ENCODE results near the gene SGK1.

The SGK1 gene

GRCh38 chr6:134358320-134358719, 40.4 kb upstream of the SGK1 start:
- Histone ChIP-seq H3K9ac (ENCODE audit: low read length) (no peak overlapping the region), H3K79me1 (ENCODE audit: low read length) (no peaks in the 10 kb centered on the region), H3K23ac (ENCODE audit: low read length) (no peak overlapping the region), H3K36me3 (ENCODE audit: control insufficient read depth in 1 of 2, insufficient read depth in 2 of 2, low read length in 2 of 2) (no peaks in the 10 kb centered on the region), H3K4me2 (ENCODE audit: low read length) (no peak overlapping the region), H3K4me3 (ENCODE audit: low read depth, low read length) (no peak overlapping the region), H4K12ac (ENCODE audit: low read depth, low read length) (no peak overlapping the region), H4K8ac (ENCODE audit: low read depth, low read length) (no peak overlapping the region), H4K91ac (ENCODE audit: low read depth, low read length) (no peak overlapping the region), H3K4me1 (ENCODE audit: control insufficient read depth in 1 of 2, insufficient read depth in 2 of 2, low read length in 2 of 2) (no peaks in the 10 kb centered on the region), H3K4ac (ENCODE audit: low read depth, low read length) (no peak overlapping the region), H3K18ac (ENCODE audit: low read length) (no peak overlapping the region), H3K27ac (ENCODE audit: low read depth, low read length) (peak overlapping the region; percentile 2), H2AK5ac (ENCODE audit: low read length) (no peak overlapping the region), H2BK5ac (ENCODE audit: low read depth, low read length, poor library complexity) (no peak overlapping the region), H3K79me2 (ENCODE audit: control insufficient read depth, insufficient read depth, low read length, poor library complexity) (no peaks in the 10 kb centered on the region), H3K9me3 (ENCODE audit: insufficient read depth, low read depth, low read length) (no peaks in the 10 kb centered on the region), H2BK12ac (ENCODE audit: low read length) (no peak overlapping the region), H3K27me3 (ENCODE audit: insufficient read depth, low read length) (no peaks in the 10 kb centered on the region), H2BK120ac (ENCODE audit: insufficient read depth, low read length, poor library complexity) (no peak overlapping the region), H3K14ac (ENCODE audit: low read length) (no peak overlapping the region), H2AFZ (ENCODE audit: insufficient read depth, low read length, poor library complexity) (no peak overlapping the region)
- WGBS (ENCODE audit: extremely low coverage, insufficient coverage, insufficient read length): no CpG with 5 or more reads among the region's 4 CpGs
- DNase-seq: peak; percentile 94 to 98

DNA sequence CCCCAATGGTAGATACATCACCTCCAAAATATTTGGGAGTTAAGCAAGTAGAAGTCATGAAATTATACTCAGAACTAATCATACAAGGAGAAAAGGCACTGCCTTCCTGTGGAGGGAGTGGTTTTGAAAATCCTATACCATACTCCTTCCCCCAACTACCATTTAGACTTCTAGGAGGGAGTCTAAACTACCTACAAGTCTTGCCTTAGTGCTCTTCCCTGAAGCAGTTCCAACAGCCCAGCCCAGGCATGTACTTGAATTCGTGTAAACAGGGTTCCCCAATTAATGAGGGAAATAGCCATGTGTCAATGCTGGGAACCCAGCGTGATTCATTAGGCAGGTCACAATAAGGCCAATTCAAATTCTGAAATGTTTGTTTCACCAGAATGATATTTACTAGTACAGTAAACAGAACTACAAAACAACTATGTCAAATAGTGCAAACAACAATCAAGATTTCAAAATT, 39.1 kb upstream of the SGK1 start:
- WGBS (ENCODE audit: extremely low coverage, insufficient coverage, insufficient read length): no CpG with 5 or more reads among the region's 2 CpGs
- no peak overlapping the region for H3K27ac ChIP-seq (ENCODE audit: low read depth, low read length)
- no peak overlapping the region for H4K12ac ChIP-seq (ENCODE audit: low read depth, low read length)
- no peak overlapping the region for H4K8ac ChIP-seq (ENCODE audit: low read depth, low read length)
- no peak overlapping the region for H3K4ac ChIP-seq (ENCODE audit: low read depth, low read length)
- no peak for DNase-seq
- no peak overlapping the region for H2BK5ac ChIP-seq (ENCODE audit: low read depth, low read length, poor library complexity)
- no peak overlapping the region for H3K23ac ChIP-seq (ENCODE audit: low read length)
- no peak overlapping the region for H3K4me2 ChIP-seq (ENCODE audit: low read length)
- H3K14ac ChIP-seq (ENCODE audit: low read length): no peak overlapping the region
- H2AFZ ChIP-seq (ENCODE audit: insufficient read depth, low read length, poor library complexity): no peak overlapping the region
- H2AK5ac ChIP-seq (ENCODE audit: low read length): no peak overlapping the region
- peaks cover 2% of the 10 kb centered on the region in 2 experiments for H3K4me1 ChIP-seq (ENCODE audit: control insufficient read depth in 1 of 2, insufficient read depth in 2 of 2, low read length in 2 of 2)
- no peak overlapping the region for H4K91ac ChIP-seq (ENCODE audit: low read depth, low read length)
- H3K36me3 ChIP-seq (ENCODE audit: control insufficient read depth in 1 of 2, insufficient read depth in 2 of 2, low read length in 2 of 2): no peaks in the 10 kb centered on the region
- no peaks in the 10 kb centered on the region for H3K27me3 ChIP-seq (ENCODE audit: insufficient read depth, low read length)
- H3K79me2 ChIP-seq (ENCODE audit: control insufficient read depth, insufficient read depth, low read length, poor library complexity): no peaks in the 10 kb centered on the region
- no peak overlapping the region for H2BK120ac ChIP-seq (ENCODE audit: insufficient read depth, low read length, poor library complexity)
- H3K18ac ChIP-seq (ENCODE audit: low read length): no peak overlapping the region
- no peaks in the 10 kb centered on the region for H3K9me3 ChIP-seq (ENCODE audit: insufficient read depth, low read depth, low read length)
- no peak overlapping the region for H3K4me3 ChIP-seq (ENCODE audit: low read depth, low read length)
- H3K9ac ChIP-seq (ENCODE audit: low read length): no peak overlapping the region
- H2BK12ac ChIP-seq (ENCODE audit: low read length): no peak overlapping the region
- no peaks in the 10 kb centered on the region for H3K79me1 ChIP-seq (ENCODE audit: low read length)

DNA sequence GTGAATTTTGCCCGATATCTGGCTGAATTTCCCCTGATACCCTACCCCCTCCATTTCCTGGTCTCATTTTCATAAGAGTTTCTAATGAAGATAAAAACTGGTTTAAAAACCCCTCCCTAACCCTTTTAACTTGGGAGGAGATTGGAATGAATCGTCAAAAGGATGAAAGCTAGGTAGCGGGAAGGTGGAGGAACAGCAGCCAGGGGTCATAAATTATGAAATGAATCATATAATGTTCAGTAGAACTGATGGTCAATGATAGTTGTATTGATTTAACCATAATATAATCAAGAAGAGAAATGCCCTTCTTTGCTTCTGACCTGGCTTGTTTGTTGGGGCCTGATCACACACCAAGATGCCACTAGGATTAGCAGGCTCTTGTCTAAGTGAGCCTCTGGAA, 38.5 kb upstream of the SGK1 start:
- H4K12ac ChIP-seq (ENCODE audit: low read depth, low read length): no peak overlapping the region
- no peak overlapping the region for H4K8ac ChIP-seq (ENCODE audit: low read depth, low read length)
- H3K27me3 ChIP-seq (ENCODE audit: insufficient read depth, low read length): no peaks in the 10 kb centered on the region
- H3K4me2 ChIP-seq (ENCODE audit: low read length): no peak overlapping the region
- H3K4ac ChIP-seq (ENCODE audit: low read depth, low read length): no peak overlapping the region
- no peak overlapping the region for H3K14ac ChIP-seq (ENCODE audit: low read length)
- peaks cover 4% of the 10 kb centered on the region in 2 experiments for H3K4me1 ChIP-seq (ENCODE audit: control insufficient read depth in 1 of 2, insufficient read depth in 2 of 2, low read length in 2 of 2)
- no peak overlapping the region for H4K91ac ChIP-seq (ENCODE audit: low read depth, low read length)
- H3K9me3 ChIP-seq (ENCODE audit: insufficient read depth, low read depth, low read length): no peaks in the 10 kb centered on the region
- H2BK5ac ChIP-seq (ENCODE audit: low read depth, low read length, poor library complexity): no peak overlapping the region
- no peak overlapping the region for H3K9ac ChIP-seq (ENCODE audit: low read length)
- no peak overlapping the region for H3K4me3 ChIP-seq (ENCODE audit: low read depth, low read length)
- H3K18ac ChIP-seq (ENCODE audit: low read length): no peak overlapping the region
- H3K27ac ChIP-seq (ENCODE audit: low read depth, low read length): no peak overlapping the region
- H3K36me3 ChIP-seq (ENCODE audit: control insufficient read depth in 1 of 2, insufficient read depth in 2 of 2, low read length in 2 of 2): no peaks in the 10 kb centered on the region
- no peaks in the 10 kb centered on the region for H3K79me1 ChIP-seq (ENCODE audit: low read length)
- no peak overlapping the region for H3K23ac ChIP-seq (ENCODE audit: low read length)
- H2BK120ac ChIP-seq (ENCODE audit: insufficient read depth, low read length, poor library complexity): no peak overlapping the region
- DNase-seq: no peak
- no CpG with 5 or more reads among the region's 3 CpGs for WGBS (ENCODE audit: extremely low coverage, insufficient coverage, insufficient read length)
- no peak overlapping the region for H2AK5ac ChIP-seq (ENCODE audit: low read length)
- no peak overlapping the region for H2AFZ ChIP-seq (ENCODE audit: insufficient read depth, low read length, poor library complexity)
- no peak overlapping the region for H2BK12ac ChIP-seq (ENCODE audit: low read length)
- H3K79me2 ChIP-seq (ENCODE audit: control insufficient read depth, insufficient read depth, low read length, poor library complexity): no peaks in the 10 kb centered on the region

DNA sequence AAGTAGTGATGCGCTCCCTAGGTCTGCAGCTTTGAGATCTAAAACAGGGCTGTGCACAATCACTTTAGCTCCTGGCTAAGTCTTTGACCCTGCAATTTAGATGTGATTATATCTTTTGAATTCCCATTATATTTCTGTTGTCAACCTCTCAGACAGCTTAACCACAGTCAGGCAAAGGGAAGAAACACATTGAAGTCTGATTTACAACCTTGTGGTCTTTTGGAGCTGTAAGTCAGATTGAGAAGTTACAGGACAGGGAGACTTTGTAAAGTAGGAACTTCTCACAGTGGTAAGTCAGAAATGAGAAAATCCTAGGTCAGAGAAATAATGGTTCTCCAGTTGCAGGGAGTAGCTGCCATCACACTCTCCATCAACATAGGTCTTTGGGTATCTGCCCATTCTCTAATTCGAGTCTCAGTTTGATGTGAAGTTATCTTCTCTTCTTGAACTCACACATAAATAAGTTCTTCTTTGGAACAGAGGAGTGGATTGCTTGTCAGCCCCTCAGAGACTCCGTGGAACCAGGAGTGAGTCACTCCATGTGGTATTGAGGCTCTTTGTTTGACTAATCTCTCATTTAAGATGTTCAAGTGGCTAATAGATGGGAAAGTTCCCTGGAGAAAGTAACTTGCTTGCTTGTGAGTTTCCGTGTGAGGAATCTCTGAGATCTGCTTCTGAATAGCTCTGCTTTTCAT, 35.0 kb upstream of the SGK1 start:
- Histone ChIP-seq H3K9ac (ENCODE audit: low read length) (no peak overlapping the region), H3K79me2 (ENCODE audit: control insufficient read depth, insufficient read depth, low read length, poor library complexity) (no peaks in the 10 kb centered on the region), H2AK5ac (ENCODE audit: low read length) (no peak overlapping the region), H2BK120ac (ENCODE audit: insufficient read depth, low read length, poor library complexity) (no peak overlapping the region), H3K27ac (ENCODE audit: low read depth, low read length) (no peak overlapping the region), H3K23ac (ENCODE audit: low read length) (no peak overlapping the region), H3K36me3 (ENCODE audit: control insufficient read depth in 1 of 2, insufficient read depth in 2 of 2, low read length in 2 of 2) (no peaks in the 10 kb centered on the region), H4K8ac (ENCODE audit: low read depth, low read length) (no peak overlapping the region), H3K18ac (ENCODE audit: low read length) (no peak overlapping the region), H3K4me1 (ENCODE audit: control insufficient read depth in 1 of 2, insufficient read depth in 2 of 2, low read length in 2 of 2) (peaks cover 4% of the 10 kb centered on the region in 2 experiments), H2AFZ (ENCODE audit: insufficient read depth, low read length, poor library complexity) (no peak overlapping the region), H3K4me2 (ENCODE audit: low read length) (no peak overlapping the region), H3K14ac (ENCODE audit: low read length) (no peak overlapping the region), H4K12ac (ENCODE audit: low read depth, low read length) (no peak overlapping the region), H3K9me3 (ENCODE audit: insufficient read depth, low read depth, low read length) (no peaks in the 10 kb centered on the region), H3K4me3 (ENCODE audit: low read depth, low read length) (no peak overlapping the region), H2BK12ac (ENCODE audit: low read length) (no peak overlapping the region), H3K27me3 (ENCODE audit: insufficient read depth, low read length) (no peaks in the 10 kb centered on the region), H3K79me1 (ENCODE audit: low read length) (no peaks in the 10 kb centered on the region), H3K4ac (ENCODE audit: low read depth, low read length) (no peak overlapping the region), H2BK5ac (ENCODE audit: low read depth, low read length, poor library complexity) (no peak overlapping the region), H4K91ac (ENCODE audit: low read depth, low read length) (no peak overlapping the region)
- DNase-seq: no peak
- no CpG with 5 or more reads among the region's 4 CpGs for WGBS (ENCODE audit: extremely low coverage, insufficient coverage, insufficient read length)
